Thymus (tissue), 14 donors: ENCODE results near the gene SMKR1. TPM values are rescaled to one million over a fixed set of nuclear protein-coding genes. Genes with fewer than 3 reads are reported as not detected.

ENCODE experiments used
- DNase-seq, 9 donors: peaks; one replicate each; pipeline ENCODE4 v3.0.0-alpha.2; 2013; ENCODE audit warnings: low spot score in 9 of 9, low read depth in 6 of 9, missing footprints in 1 of 9
- H3K27ac ChIP-seq, 2 donors: one replicate each; pipeline ENCODE4 v1.5.1; 2013; ENCODE audit warnings: control low read depth in 1 of 2, low read depth in 1 of 2, low read length in 1 of 2, mild to moderate bottlenecking in 1 of 2, moderate library complexity in 1 of 2
- H3K27me3 ChIP-seq, 2 donors: one replicate each; pipeline ENCODE4 v1.5.1; 2013; ENCODE audit warnings: low read length in 1 of 2; ENCODE audit not compliant: control insufficient read depth in 2 of 2, insufficient read depth in 1 of 2
- H3K36me3 ChIP-seq, 2 donors: one replicate each; pipeline ENCODE4 v1.5.1; 2013; ENCODE audit warnings: low read length in 1 of 2, mild to moderate bottlenecking in 1 of 2, moderate library complexity in 1 of 2; ENCODE audit not compliant: control insufficient read depth in 2 of 2, insufficient read depth in 2 of 2
- H3K4me1 ChIP-seq, 2 donors: one replicate each; pipeline ENCODE4 v1.5.1; 2013; ENCODE audit warnings: low read length in 2 of 2; ENCODE audit not compliant: control insufficient read depth in 2 of 2, insufficient read depth in 2 of 2
- H3K4me3 ChIP-seq, 2 donors: one replicate each; pipeline ENCODE4 v1.5.1; 2013; ENCODE audit warnings: low read length in 2 of 2, control low read depth in 1 of 2, mild to moderate bottlenecking in 1 of 2
- H3K9me3 ChIP-seq, 2 donors: one replicate each; pipeline ENCODE4 v1.5.1; 2013; ENCODE audit warnings: low read length in 1 of 2, mild to moderate bottlenecking in 1 of 2; ENCODE audit not compliant: control insufficient read depth in 2 of 2, insufficient read depth in 1 of 2
- whole genome bisulfite sequencing: extraction: QIAGEN DNeasy Blood & Tissue Kit; methylation state at CpG from one replicate; pipeline ENCODE4 v1.1.7; 2013; 5-methylcytosine and 5-hydroxymethylcytosine counted together
- long read RNA-seq, 10 donors: transcript quantifications; one replicate each; lab custom pipeline, GENCODE V29; 2026
- polyA plus RNA-seq: library from polyadenylated mRNA; stranded (reverse); fragments of 200-250 nt; gene quantifications from one replicate; pipeline ENCODE4 v1.2.3, GENCODE V29; 2013
- total RNA-seq: library from RNA; stranded (reverse); fragments of 120-200 nt; gene quantifications from one replicate; pipeline ENCODE4 v1.2.4, GENCODE V29; 2013
- donor health status: healthy.

SMKR1 gene
- 0.52 TPM for total RNA-seq
- polyA plus RNA-seq: 1.2 TPM
- long read RNA-seq, donor 1: 0 reads
- long read RNA-seq, donor 2: 0 reads
- long read RNA-seq, donor 3: 0 reads
- long read RNA-seq, donor 4: 0 reads
- long read RNA-seq, donor 5, partial matches to known transcripts: 0 of 2 reads
- long read RNA-seq, donor 5, other reads (novel, unspliced or antisense): 0 of 2 reads
- long read RNA-seq, donor 6: 0 reads
- long read RNA-seq, donor 7: 0 reads
- long read RNA-seq, donor 8: 0 reads
- long read RNA-seq, donor 9, partial matches to known transcripts: 0 of 1 reads
- long read RNA-seq, donor 9, other reads (novel, unspliced or antisense): 0 of 1 reads
- long read RNA-seq, donor 10, partial matches to known transcripts: 0 of 1 reads
- long read RNA-seq, donor 10, other reads (novel, unspliced or antisense): 0 of 1 reads

DNA sequence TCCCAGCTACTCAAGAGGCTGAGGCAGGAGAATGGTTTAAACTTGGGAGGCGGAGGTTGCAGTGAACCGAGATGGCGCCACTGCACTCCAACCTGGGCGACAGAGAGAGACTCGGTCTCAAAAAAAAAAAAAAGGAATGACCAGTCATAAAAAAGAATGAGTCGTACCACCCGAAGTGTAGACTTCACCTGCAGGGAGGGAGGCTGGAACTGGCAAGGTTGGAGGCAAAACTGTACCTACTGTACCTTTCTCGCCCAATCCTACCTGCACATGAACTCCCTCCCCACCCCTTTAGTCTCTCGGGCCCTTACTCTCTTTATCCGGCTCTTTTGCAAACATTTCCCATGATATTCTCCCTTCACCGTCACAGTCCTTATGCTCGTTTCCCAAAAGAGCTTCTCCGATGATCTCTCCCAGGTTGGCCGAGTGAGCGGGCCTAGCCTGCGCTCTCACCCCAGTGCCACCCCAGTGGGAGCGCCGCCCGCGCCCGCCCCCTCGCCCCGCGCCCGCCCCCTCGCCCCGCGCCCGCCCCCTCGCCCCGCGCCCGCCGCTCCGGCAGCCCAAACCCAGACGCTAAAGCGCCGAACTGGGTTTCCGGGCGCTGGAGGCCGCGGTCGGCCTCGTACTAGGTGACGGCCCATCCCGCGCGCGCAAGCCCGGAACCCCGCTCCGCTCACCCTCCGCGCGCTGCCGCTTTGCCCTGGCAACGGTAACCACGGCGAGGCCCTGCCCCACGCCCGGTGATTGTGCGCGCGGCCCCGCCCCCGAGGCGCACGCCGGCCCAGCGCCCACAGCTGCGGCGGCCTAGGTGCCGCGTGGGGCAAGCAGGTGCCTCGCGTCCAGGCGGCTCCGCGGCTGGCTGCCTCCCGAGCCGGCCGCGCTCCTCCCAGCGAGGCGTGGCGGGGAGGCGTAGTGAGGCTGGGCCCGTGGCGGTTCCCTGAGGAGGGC lies at the start of gene SMKR1:
SMKR1 (plus strand) TSS at position 772 of the 948 bp plus-strand sequence. CDS start 294 bp downstream, outside the sequence.
- H3K4me1 ChIP-seq: peaks cover 4 to 13% of the 10 kb centered on the region in 2 donors
- peak; percentile 54 to 94 (median 81) for DNase-seq
- H3K36me3 ChIP-seq: no peaks in the 10 kb centered on the region
- H3K4me3 ChIP-seq: peak within 1 kb of the TSS; percentile 41 to 57
- 6% methylated on average over 89 of the region's 89 CpGs for WGBS
- H3K27me3 ChIP-seq: peaks cover 3 to 20% of the 10 kb centered on the region in 2 donors
- H3K27ac ChIP-seq: no peak within 1 kb of the TSS
- H3K9me3 ChIP-seq: no peaks in the 10 kb centered on the region

DNA sequence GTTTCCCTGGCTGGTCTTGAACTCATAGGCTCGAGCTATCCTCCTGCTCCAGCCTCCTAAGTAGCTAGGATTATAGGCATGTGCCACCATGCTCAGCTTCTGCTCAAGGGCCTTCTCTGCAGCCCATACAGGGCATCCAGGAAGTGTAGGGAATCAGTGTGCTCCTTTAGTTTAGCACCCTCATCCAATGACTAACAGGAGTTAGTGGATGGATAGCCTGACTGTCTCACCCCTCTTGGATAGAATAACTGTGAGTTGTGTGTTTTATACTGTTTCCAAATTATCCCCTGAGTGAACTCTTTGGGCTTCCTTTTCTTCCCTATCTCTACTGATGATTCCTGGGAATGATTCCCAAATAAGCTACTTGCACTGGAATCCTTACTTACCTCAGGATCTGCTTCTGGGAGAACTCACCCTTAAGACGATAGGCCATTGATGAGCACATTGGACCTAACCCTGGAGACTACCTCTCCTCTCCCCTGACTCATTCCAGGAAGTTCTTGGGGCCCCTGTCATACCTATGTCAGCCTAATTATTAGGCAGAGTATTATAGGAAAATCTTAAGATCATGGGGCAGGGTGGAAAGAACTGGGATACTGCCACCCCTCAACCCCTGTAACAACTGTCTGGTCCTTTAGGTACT lies 49.6 kb upstream of the SMKR1 start:
- no peak for DNase-seq
- Histone ChIP-seq H3K36me3 (peaks cover 0 to 3% of the 10 kb centered on the region in 2 donors), H3K9me3 (no peaks in the 10 kb centered on the region), H3K4me3 (no peak overlapping the region), H3K27ac (no peak overlapping the region), H3K27me3 (no peaks in the 10 kb centered on the region), H3K4me1 (no peaks in the 10 kb centered on the region)
- 96% methylated on average over 2 of the region's 2 CpGs for WGBS

DNA sequence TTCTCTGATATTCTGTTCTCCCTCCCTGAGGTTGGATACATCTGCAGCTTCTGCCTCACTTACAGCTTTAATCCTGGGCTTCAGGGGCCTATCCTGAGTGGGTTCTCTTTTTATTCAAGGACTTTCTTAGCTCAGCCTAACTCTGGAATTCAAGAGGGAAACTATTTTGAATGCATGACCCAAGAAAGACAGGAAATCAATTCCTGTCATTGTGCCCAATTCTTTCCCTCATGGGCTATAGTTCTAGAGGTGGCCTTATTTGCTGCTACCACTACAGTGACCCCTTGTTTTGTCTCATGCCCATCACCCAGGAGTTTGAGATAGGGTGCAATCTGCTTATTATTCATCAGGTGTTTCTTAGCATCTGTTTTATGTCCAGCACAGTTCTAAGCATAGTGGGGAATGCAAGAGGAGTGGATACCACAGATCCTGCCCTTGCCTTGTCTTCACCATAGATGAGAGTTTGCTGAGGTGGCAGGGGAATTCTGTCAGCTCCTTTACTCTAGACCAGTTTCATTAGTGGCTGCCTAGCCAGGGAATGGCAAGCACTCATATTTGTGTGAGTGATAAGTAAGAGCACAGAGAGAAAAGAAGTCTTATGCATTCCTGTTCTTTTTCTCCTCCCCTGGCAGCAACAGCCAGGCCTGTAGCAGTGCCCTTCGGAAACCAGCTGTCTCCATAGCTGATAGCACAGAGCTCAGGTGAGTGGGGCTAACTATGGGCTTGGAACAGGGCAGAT lies 48.7 kb upstream of the SMKR1 start:
- Histone ChIP-seq H3K9me3 (no peaks in the 10 kb centered on the region), H3K27me3 (no peaks in the 10 kb centered on the region), H3K27ac (no peak overlapping the region), H3K4me1 (no peaks in the 10 kb centered on the region), H3K4me3 (no peak overlapping the region), H3K36me3 (peaks cover 0 to 3% of the 10 kb centered on the region in 2 donors)
- 100% methylated on average over 1 of the region's 1 CpG for WGBS
- no peak for DNase-seq

DNA sequence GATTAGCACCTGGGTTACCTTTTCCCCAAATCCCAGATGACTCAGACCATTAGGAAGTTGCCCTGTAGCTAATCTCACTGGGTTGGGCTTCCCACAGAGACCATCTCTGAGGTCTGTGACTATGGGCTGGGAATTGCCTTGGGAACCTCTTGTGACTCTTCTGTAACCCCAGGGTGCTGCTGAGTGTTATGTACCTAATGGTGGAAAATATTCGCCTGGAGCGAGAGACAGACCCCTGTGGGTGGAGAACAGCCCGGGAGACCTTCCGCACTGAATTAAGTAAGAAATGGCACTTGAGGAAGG lies 48.1 kb upstream of the SMKR1 start:
- no peak for DNase-seq
- Histone ChIP-seq H3K27me3 (no peaks in the 10 kb centered on the region), H3K4me3 (no peak overlapping the region), H3K4me1 (no peaks in the 10 kb centered on the region), H3K36me3 (peaks cover 0 to 3% of the 10 kb centered on the region in 2 donors), H3K27ac (no peak overlapping the region), H3K9me3 (no peaks in the 10 kb centered on the region)
- over 99% methylated on average over 4 of the region's 4 CpGs for WGBS

DNA sequence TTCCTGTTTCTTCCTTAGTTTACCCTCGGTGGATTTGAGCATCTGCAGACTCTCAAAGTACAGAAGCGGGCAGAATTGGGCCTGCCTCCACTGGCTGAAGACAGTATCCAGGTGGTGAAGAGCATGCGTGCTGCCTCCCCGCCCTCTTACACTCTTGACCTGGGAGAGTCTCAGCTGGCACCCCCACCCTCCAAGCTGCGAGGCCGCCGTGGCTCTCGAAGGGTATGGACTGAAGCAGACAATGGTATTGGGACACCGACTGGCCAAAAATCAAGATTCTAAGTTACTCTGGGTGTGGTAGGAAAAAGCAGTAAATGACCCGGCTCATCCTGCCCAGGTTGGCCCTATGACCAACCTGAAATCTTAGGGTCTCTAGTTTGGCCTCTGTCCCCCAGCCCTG lies 45.9 kb upstream of the SMKR1 start:
- WGBS: 96% methylated on average over 10 of the region's 10 CpGs
- no peak overlapping the region for H3K27ac ChIP-seq
- no peaks in the 10 kb centered on the region for H3K9me3 ChIP-seq
- no peaks in the 10 kb centered on the region for H3K4me1 ChIP-seq
- H3K4me3 ChIP-seq: no peak overlapping the region
- no peaks in the 10 kb centered on the region for H3K27me3 ChIP-seq
- peaks cover 0 to 7% of the 10 kb centered on the region in 2 donors for H3K36me3 ChIP-seq
- no peak for DNase-seq

DNA sequence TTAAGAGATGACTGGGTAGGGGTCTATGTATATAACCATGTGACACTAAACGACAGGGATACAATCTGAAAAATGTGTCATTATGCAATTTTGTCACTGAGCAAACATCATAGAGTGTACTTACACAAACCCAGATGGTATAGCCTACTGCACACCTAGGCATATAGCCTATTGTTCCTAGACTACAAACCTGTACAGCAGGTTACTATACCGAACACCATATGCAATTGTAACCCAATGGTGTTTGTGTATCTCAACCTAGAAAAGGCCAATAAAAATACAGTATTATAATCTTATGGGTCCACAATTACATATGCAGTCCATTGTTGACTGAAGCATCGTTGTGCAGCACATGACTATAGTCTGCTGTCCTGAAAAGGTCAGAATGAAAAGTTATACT lies 45.2 kb upstream of the SMKR1 start:
- Histone ChIP-seq H3K27ac (no peak overlapping the region), H3K36me3 (peaks cover 0 to 7% of the 10 kb centered on the region in 2 donors), H3K4me3 (no peak overlapping the region), H3K27me3 (no peaks in the 10 kb centered on the region), H3K4me1 (no peaks in the 10 kb centered on the region), H3K9me3 (no peaks in the 10 kb centered on the region)
- no peak for DNase-seq
- 96% methylated on average over 3 of the region's 3 CpGs for WGBS

DNA sequence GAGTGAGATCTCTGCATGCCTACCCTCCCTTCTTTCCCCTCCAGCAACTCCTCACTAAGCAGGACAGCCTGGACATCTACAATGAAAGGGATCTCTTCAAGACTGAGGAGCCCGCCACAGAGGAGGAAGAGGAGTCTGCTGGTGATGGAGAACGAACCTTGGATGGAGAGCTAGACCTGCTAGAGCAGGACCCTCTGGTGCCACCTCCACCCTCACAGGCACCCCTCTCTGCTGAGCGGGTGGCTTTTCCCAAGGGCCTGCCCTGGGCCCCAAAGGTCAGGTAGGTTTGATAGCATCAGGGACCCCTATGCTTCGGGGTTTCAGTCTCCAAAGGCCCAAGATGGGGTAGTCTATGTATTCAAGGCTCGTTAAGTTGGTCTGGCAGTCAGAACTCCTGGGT lies 44.2 kb upstream of the SMKR1 start:
- Histone ChIP-seq H3K27me3 (no peaks in the 10 kb centered on the region), H3K9me3 (no peaks in the 10 kb centered on the region), H3K4me1 (no peaks in the 10 kb centered on the region), H3K27ac (no peak overlapping the region), H3K4me3 (no peak overlapping the region), H3K36me3 (peaks cover 0 to 7% of the 10 kb centered on the region in 2 donors)
- 96% methylated on average over 5 of the region's 5 CpGs for WGBS
- no peak for DNase-seq

DNA sequence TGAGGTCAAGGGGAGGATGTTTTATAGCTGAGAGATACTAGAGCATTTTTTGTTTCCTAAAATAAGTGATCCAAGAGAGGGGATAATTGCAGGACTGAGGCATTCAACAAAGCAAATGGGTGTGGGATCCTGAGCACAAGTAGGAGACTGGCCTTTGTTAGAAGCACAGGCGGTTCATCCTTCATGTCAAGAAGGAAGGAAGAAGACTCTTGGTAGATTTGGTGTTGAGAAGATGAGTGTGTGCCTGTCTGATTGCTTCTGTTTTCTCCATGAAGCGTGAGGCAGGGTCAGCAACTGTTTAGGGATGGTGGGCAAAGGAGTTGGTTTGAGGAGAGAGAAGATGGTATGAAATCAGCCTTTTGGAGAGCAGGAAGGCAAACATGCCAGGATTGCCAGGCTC lies 40.5 kb upstream of the SMKR1 start:
- H3K27me3 ChIP-seq: no peaks in the 10 kb centered on the region
- H3K9me3 ChIP-seq: no peaks in the 10 kb centered on the region
- no peaks in the 10 kb centered on the region for H3K4me1 ChIP-seq
- WGBS: 97% methylated on average over 2 of the region's 2 CpGs
- no peak overlapping the region for H3K27ac ChIP-seq
- H3K4me3 ChIP-seq: no peak overlapping the region
- no peak for DNase-seq
- H3K36me3 ChIP-seq: peaks cover 0 to 4% of the 10 kb centered on the region in 2 donors
